ENCODE measurements around the gene USP25. TPM values are rescaled to one million over a fixed set of nuclear protein-coding genes. Genes with fewer than 3 reads are reported as not detected.

USP25 gene
- total RNA-seq, 2 experiments from 2014 or later, result 43.2 to 58.0 TPM

DNA sequence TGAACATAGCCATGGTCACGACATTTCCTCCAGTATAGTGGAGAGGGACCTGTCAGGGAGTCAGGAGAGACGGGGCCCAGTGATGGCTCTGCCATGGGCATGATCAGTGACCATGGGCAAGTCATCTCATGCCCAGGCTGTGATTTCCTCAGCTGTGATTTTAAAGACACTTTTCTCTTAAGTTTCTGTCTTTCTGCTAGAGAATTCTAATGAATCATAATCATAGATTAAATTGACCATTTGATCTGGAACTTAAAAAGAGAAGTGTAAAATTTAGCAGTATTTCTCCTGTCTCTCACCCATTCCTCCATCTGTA lies 112.7 kb downstream of the USP25 start:
- H3K4me1 Mint-ChIP-seq, result peaks cover 2% of the 10 kb centered on the region
- CTCF ChIA-PET, result interaction anchor here (1.1 kb wide), 1 partner anchor 10 kb away, joined by 3 read pairs; no protein-coding TSS in a partner anchor

DNA sequence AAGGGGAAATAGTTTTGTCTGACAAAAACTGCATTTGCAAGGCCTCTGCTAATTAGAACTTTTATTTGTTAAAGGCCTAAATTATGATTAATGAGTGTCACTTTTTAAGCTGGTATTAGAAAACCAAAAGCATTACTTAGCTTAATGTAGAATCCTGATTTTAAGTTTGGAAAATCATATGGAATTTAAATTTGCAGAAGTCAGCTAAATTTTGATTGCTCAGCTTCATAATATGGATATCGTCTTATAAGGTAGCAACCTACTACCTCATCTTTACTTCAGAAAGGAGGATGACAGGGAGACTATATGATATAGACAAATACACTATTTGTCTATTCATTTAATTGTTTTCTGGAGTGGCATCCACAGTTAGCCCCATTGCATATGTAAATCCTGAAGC lies 114.0 kb downstream of the USP25 start:
- Mint-ChIP-seq H3K4me3 (no peak overlapping the region), H3K4me1 (no peaks in the 10 kb centered on the region), H3K27me3 (no peaks in the 10 kb centered on the region), H3K9me3 (ENCODE audit: low read depth) (no peaks in the 10 kb centered on the region), H3K36me3 (peaks cover 10% of the 10 kb centered on the region), H3K27ac (no peak overlapping the region)
- CTCF ChIA-PET, result interaction anchor here (1.2 kb wide), 1 partner anchor 11 kb away, joined by 3 read pairs; no protein-coding TSS in a partner anchor
- ATAC-seq (no peak), DNase-seq (no peak)

More for the DNA sequence above, 112.7 kb downstream of the USP25 start:
- peaks cover 8% of the 10 kb centered on the region for H3K36me3 Mint-ChIP-seq
- no peaks in the 10 kb centered on the region for H3K9me3 Mint-ChIP-seq (ENCODE audit: low read depth)
- no peak overlapping the region for H3K4me3 Mint-ChIP-seq
- ATAC-seq, result no peak
- H3K27ac Mint-ChIP-seq, result no peak overlapping the region
- no peak for DNase-seq
- no peaks in the 10 kb centered on the region for H3K27me3 Mint-ChIP-seq

DNA sequence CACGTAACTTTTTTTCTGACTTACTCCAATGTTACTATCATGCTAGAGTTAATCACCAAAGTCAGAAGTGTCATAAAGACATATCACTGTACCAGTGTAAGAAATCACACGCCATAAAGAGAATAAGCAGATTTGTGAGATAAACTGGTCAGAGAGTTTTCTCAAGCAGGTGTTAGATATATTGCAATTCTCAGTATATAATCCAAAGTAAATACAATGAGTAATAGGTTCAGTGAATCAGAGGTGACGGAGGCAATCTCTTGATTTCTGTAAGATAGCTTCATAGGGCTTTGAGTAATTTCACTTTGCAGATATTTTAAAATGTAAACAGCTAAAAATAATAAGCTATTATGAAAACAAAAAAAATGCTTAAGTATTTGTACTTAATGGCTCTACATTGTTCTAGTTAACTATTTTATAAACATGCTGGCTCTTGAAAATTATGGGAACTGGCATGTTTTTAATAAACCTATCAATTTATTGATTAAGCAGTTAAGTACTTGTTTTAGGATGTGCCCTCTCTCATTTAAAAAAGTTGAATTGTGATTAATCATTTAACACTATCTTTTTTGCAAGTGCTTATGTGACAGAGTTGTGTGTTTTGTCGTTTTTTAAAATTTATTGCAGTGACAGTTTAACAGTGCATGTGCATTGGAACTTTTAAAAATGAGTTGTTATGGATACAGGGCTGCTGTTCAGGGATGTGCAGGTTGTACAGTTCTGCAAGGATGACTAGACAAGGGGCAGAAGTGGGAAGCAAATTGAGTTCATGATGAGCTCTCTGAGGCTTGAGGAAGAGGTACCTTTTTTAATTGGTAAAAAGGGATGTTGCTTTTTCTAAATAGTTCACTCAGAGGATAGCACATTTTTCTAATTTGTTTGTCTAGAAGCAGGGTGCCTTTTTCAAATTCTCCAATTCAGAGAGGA lies 119.1 kb downstream of the USP25 start:
- Mint-ChIP-seq H3K9me3 (ENCODE audit: low read depth) (no peaks in the 10 kb centered on the region), H3K27me3 (no peaks in the 10 kb centered on the region), H3K36me3 (peaks cover 15% of the 10 kb centered on the region), H3K27ac (no peak overlapping the region), H3K4me3 (no peak overlapping the region), H3K4me1 (no peaks in the 10 kb centered on the region)
- CTCF ChIA-PET, result interaction anchor here (0.7 kb wide), 1 partner anchor 457 kb away, joined by 3 read pairs; no protein-coding TSS in a partner anchor
- DNase-seq (no peak), ATAC-seq (no peak)

DNA sequence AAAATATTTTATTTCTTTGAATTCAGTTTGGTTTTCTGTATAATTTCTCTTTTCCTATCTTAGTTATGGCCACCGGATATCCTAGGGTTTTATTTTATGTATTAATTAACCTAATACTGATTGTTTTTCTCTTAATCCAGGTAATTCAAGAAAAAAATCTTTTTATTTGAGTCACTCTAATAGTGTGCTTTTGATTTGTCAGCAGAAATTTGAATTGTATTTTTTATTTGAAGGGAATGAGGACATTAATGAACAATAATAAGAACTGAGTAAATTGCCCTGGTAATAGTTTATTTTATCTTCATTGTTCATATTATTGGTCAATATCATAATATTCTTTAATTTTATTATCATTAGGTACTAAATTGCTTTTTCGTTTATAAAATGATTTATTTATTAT lies 120.1 kb downstream of the USP25 start:
- CTCF ChIA-PET, result no interaction called here
- peaks cover 21% of the 10 kb centered on the region for H3K36me3 Mint-ChIP-seq
- no peak for ATAC-seq
- no peaks in the 10 kb centered on the region for H3K27me3 Mint-ChIP-seq
- no peaks in the 10 kb centered on the region for H3K4me1 Mint-ChIP-seq
- no peak overlapping the region for H3K27ac Mint-ChIP-seq
- H3K4me3 Mint-ChIP-seq, result no peak overlapping the region
- H3K9me3 Mint-ChIP-seq (ENCODE audit: low read depth), result no peaks in the 10 kb centered on the region
- DNase-seq, result no peak

DNA sequence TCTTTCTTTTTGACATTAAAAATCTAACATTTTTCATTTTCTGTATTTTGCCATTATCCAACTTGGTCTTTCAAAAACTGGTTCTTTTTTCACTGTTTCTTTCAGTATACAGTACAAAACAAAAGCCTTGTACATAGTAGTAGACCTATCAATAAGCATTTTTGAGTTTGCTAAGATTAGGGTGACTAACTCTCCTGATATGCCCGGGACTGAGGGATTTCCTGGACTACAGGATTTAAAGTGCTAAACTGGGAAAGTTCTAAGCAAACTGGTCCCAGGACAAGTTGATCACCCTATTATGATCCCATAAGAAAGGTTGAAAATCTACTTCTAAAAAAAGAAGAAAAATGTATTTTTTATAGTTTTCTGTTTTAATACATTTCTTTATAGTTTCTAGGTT lies 120.9 kb downstream of the USP25 start:
- CTCF ChIA-PET, result no interaction called here
- Mint-ChIP-seq H3K9me3 (ENCODE audit: low read depth) (no peaks in the 10 kb centered on the region), H3K36me3 (peaks cover 26% of the 10 kb centered on the region), H3K27me3 (no peaks in the 10 kb centered on the region), H3K4me3 (no peak overlapping the region), H3K27ac (no peak overlapping the region), H3K4me1 (no peaks in the 10 kb centered on the region)
- DNase-seq (no peak), ATAC-seq (no peak)

DNA sequence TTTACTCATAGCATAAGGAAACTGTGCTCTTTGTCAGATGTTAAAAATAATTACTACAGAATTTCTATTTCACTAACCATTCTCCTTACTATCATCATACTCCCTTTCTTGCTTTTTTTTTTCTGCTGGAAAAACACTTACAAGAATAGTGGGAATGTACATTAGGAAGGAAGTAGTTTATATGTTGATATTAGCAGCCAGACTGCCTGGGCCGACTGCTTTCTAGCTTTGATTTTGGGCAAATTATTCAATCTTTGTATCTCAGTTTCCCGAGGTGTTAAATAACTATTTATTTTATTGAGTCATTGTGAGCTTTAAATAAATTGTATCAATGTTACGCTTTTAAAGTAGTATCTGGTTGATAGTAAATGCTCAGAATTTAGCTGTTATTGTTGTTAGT lies 122.4 kb downstream of the USP25 start:
- no peaks in the 10 kb centered on the region for H3K4me1 Mint-ChIP-seq
- H3K27me3 Mint-ChIP-seq, result no peaks in the 10 kb centered on the region
- ATAC-seq (no peak), DNase-seq (no peak)
- no peak overlapping the region for H3K27ac Mint-ChIP-seq
- peaks cover 28% of the 10 kb centered on the region for H3K36me3 Mint-ChIP-seq
- H3K9me3 Mint-ChIP-seq (ENCODE audit: low read depth), result no peaks in the 10 kb centered on the region
- CTCF ChIA-PET, result interaction anchor here (0.6 kb wide), 1 partner anchor 20 kb away, joined by 5 read pairs; no protein-coding TSS in a partner anchor
- H3K4me3 Mint-ChIP-seq, result no peak overlapping the region

DNA sequence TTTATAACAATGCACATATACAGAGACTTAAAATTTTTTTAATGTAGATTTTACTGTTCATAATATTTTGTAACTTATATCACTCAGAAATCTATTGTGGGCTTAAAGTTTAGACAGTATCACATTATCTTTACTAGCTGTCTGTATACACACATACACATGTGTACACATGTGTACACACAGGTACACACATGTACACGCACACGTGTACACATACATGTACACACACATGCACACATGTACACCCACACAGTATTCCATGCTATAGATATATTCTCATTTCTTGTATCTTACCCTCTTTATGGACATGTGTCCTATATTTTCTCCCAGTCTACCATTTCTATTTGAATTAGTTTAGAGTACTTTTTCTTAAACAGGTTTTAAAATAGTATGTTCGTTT lies 123.3 kb downstream of the USP25 start:
- Mint-ChIP-seq H3K4me1 (peaks cover 3% of the 10 kb centered on the region), H3K36me3 (peaks cover 26% of the 10 kb centered on the region), H3K27ac (no peak overlapping the region), H3K27me3 (no peaks in the 10 kb centered on the region), H3K4me3 (no peak overlapping the region), H3K9me3 (ENCODE audit: low read depth) (no peaks in the 10 kb centered on the region)
- CTCF ChIA-PET, result no interaction called here
- no peak for ATAC-seq
- DNase-seq, result no peak

DNA sequence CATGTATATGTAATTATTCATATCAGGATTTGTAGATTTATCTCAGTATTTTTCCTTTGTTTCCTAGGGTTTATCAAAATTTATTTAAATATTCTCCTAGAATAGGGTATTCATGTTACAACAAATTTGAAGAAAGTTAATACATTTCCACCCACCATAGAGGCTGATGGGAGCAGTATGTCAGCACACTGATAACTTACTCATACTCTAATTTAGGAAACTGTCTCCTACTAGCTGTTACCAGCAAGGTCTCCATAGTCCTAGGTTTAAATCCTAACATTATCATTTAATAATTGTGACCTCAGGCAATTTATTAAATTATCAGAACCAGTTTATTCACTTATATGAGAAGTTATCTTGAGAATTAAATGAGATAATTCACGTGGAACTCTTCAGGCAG lies 127.0 kb downstream of the USP25 start:
- no peak overlapping the region for H3K4me3 Mint-ChIP-seq
- H3K9me3 Mint-ChIP-seq (ENCODE audit: low read depth), result no peaks in the 10 kb centered on the region
- H3K36me3 Mint-ChIP-seq, result peaks cover 22% of the 10 kb centered on the region
- peaks cover 3% of the 10 kb centered on the region for H3K4me1 Mint-ChIP-seq
- ATAC-seq (no peak), DNase-seq (no peak)
- no peaks in the 10 kb centered on the region for H3K27me3 Mint-ChIP-seq
- no peak overlapping the region for H3K27ac Mint-ChIP-seq
- CTCF ChIA-PET, result no interaction called here

DNA sequence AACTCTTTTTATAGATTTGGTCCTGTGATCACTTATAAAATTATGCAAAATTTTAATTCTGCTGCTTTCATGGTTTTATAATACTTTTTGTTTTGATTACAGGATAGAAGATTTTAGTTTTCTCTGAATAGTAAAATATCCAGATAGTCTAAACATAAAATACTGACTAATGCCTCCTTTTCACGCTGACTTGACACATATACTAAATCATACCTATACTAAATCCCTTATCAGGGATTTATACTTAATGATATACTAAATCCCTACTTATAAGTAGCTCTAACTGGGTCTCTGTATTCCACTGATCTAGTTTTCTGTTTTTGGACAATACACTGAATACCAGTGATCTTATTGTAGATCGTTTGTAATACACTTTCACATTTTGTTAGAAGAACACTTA lies 128.0 kb downstream of the USP25 start:
- Mint-ChIP-seq H3K27me3 (no peaks in the 10 kb centered on the region), H3K4me1 (peaks cover 3% of the 10 kb centered on the region), H3K27ac (no peak overlapping the region), H3K9me3 (ENCODE audit: low read depth) (no peaks in the 10 kb centered on the region), H3K4me3 (no peak overlapping the region), H3K36me3 (peaks cover 22% of the 10 kb centered on the region)
- ATAC-seq (no peak), DNase-seq (no peak)
- CTCF ChIA-PET, result no interaction called here

DNA sequence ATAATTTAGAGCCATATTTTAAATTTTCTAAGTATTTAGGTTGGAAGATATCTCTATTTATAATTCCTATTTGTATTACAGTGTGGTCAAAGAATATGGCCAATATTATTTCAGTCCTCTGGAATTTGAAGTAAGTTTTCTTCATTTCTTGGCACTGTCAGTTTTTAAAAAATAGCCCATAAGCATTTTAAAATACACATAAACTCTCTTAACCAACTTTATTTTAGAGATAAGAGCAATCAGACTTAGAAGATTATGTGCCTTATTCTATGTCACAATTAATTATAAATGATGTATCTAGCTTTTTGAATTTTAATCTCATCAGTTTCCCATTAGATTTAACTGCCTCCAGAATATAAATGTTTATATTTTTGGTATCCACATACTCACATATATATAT lies 130.8 kb downstream of the USP25 start:
- no peaks in the 10 kb centered on the region for H3K27me3 Mint-ChIP-seq
- CTCF ChIA-PET, result no interaction called here
- ATAC-seq (no peak), DNase-seq (no peak)
- no peak overlapping the region for H3K27ac Mint-ChIP-seq
- peaks cover 14% of the 10 kb centered on the region for H3K36me3 Mint-ChIP-seq
- peaks cover 3% of the 10 kb centered on the region for H3K4me1 Mint-ChIP-seq
- no peaks in the 10 kb centered on the region for H3K9me3 Mint-ChIP-seq (ENCODE audit: low read depth)
- H3K4me3 Mint-ChIP-seq, result no peak overlapping the region

DNA sequence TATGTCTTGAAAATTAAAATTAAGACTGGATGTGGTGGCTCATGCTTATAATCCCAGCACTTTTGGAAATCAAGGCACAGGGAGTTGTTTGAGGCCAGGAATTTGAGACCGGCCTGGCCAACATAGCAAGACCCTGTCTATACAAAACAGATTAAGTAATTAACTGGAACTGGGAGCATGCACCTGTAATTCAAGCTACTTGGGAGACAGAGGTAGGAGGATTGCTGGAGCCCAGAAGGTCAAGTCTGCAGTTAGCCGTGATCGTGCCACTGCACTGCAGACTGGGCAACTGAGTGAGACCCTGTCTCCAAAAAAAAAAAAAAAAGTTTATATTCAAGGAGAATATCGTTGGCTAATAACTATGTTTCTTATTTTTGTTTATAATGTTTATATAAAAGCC lies 139.2 kb downstream of the USP25 start:
- H3K36me3 Mint-ChIP-seq, result peaks cover 23% of the 10 kb centered on the region
- H3K4me1 Mint-ChIP-seq, result no peaks in the 10 kb centered on the region
- DNase-seq (no peak), ATAC-seq (no peak)
- no peak overlapping the region for H3K27ac Mint-ChIP-seq
- H3K27me3 Mint-ChIP-seq, result no peaks in the 10 kb centered on the region
- CTCF ChIA-PET, result interaction anchor here (0.7 kb wide), 1 partner anchor 256 kb away, joined by 3 read pairs; no protein-coding TSS in a partner anchor
- no peak overlapping the region for H3K4me3 Mint-ChIP-seq
- no peaks in the 10 kb centered on the region for H3K9me3 Mint-ChIP-seq (ENCODE audit: low read depth)

DNA sequence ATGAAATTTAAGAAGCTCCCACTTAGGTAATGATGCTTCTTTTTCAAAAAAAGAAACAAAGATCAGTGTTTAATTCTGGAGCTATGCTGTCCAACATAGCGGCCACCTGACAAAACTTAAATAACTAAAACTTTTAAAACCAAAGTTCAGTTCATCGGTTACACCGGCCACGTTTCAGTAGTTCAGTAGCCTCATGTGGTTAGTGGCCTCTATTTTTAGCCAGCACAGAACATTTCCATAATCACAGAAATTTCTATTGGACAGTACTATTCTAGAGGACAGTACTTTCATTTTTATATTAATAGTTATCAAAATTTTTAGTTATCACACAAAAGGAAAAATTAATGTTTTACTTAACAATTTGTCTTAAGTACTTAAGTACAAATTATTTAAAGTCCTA lies 141.0 kb downstream of the USP25 start:
- CTCF ChIA-PET, result no interaction called here
- H3K36me3 Mint-ChIP-seq, result peaks cover 32% of the 10 kb centered on the region
- H3K4me3 Mint-ChIP-seq, result no peak overlapping the region
- no peak for DNase-seq
- no peaks in the 10 kb centered on the region for H3K4me1 Mint-ChIP-seq
- no peak for ATAC-seq
- H3K27me3 Mint-ChIP-seq, result no peaks in the 10 kb centered on the region
- H3K9me3 Mint-ChIP-seq (ENCODE audit: low read depth), result no peaks in the 10 kb centered on the region
- H3K27ac Mint-ChIP-seq, result no peak overlapping the region

DNA sequence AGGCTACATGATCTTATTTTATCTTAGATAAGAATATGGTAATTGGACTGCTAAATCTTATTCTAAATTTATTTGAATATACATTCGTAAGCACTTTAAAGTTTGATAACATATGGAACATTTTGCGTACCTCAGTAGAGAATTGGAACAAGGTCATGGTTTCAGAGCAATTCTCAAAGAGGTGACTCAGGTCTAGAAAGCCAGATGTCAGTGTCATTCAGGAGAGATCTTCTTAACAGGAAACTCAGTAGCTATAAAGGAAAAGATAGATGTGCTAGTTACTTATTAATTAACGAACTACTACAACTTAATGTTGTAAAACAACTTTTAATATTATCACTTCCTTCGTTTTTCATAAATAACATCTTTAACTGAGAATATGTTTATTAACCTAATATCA lies 142.5 kb downstream of the USP25 start:
- Mint-ChIP-seq H3K4me3 (no peak overlapping the region), H3K4me1 (no peaks in the 10 kb centered on the region), H3K9me3 (ENCODE audit: low read depth) (no peaks in the 10 kb centered on the region), H3K27ac (no peak overlapping the region), H3K27me3 (no peaks in the 10 kb centered on the region), H3K36me3 (peaks cover 38% of the 10 kb centered on the region)
- ATAC-seq, result no peak
- DNase-seq, result no peak
- CTCF ChIA-PET, result interaction anchor here (0.6 kb wide), 1 partner anchor 20 kb away, joined by 5 read pairs; no protein-coding TSS in a partner anchor

DNA sequence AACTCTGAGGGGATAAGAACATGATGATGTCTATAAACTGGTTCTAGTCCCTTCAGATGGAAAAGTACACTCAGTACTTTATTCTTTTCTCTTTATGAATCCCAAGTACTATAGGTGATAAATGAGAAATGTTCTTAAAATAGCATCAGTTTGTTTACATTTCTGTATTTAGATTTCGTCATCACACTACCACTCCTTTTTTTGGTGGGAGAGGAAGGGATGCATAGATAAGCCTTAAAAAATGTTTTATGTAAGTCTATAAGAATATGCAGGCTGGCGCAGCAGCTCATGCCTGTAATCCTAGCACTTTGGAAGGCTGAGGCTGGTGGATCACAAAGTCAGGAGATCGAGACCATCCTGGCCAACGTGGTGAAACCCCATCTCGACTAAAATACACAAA lies 144.8 kb downstream of the USP25 start:
- Mint-ChIP-seq H3K4me3 (no peak overlapping the region), H3K36me3 (peaks cover 37% of the 10 kb centered on the region), H3K27ac (no peak overlapping the region), H3K9me3 (ENCODE audit: low read depth) (no peaks in the 10 kb centered on the region), H3K27me3 (no peaks in the 10 kb centered on the region), H3K4me1 (no peaks in the 10 kb centered on the region)
- DNase-seq (no peak), ATAC-seq (no peak)
- CTCF ChIA-PET, result no interaction called here
